Stimulated activated CD4-positive, alpha-beta T cell treated with anti-CD3 and anti-CD28 coated beads, Interleukin-2, amount 100 ng/mL, for 24 hours (primary cell): ENCODE measurements around the gene PDE4D.
"Not testable (repeated sequence)": the region's sequence is repeated elsewhere in the genome, so short reads cannot be mapped to it uniquely, and the experiment has no call there.

Source experiments
- DNase-seq, 2 donors: peaks; one replicate each; pipeline ENCODE4 v3.0.0-alpha.2; 2020

The PDE4D gene

GRCh38 chr5:59090323-59090722, 803.2 kb downstream of the PDE4D start:
- no peak for DNase-seq

DNA sequence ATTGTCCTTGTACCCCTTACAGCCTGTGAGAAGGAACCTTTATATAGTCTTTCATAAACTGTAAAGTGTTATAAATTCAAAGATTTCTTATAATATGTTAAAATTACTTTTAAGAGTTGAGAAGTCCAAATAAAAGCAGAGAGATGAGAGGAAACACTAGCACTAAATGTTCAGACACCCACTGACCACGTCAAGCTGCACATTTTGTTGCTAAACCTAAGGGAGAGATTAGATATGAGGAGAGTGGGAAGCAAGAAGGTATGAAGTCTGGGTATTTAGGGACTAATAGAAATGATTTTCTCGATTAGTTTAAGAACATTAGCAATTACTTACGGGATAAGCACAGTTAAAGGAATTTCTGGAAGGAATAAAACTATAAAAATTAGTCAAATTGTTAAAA, 803.8 kb downstream of the PDE4D start:
- no peak for DNase-seq

DNA sequence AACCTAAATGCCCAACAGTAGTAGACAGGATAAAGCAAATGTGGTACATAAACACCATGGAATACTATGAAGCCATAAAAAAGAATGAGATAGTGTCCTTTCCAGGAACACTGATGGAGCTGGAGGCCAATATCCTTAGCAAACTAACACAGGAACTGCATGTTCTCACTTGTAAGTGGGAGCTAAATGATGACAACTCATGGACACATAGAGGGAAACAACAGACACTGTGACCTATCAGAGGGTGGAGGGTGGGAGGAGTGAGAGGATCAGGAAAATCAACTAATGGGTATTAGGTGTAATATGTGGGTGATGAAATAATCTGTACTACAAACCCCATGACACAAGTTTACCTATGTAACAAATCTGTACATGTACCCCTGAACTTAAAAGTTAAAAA, 805.0 kb downstream of the PDE4D start:
- no peak for DNase-seq

DNA sequence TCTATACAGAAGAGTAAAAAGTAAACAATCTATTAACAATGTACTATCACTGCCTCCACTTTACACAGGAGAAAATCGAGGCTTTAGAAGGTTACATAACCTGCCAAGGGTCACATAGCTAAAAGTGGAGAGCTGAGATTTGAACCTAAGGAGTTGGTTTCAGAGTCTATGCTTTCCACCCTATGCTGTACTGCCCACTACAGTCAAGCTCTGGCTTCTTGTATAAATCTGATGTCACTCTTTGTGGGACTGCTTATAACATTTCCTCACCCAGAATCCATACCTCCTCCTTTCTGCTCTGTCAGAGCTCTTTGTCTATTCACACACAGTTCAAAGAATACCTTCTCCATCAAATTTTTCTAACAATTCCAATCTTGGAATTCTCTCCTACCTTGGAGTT, 807.5 kb downstream of the PDE4D start:
- no peak for DNase-seq

- no peak for DNase-seq
Measured at GRCh38 chr5:59081693-59082092, 811.8 kb downstream of the PDE4D start.

DNA sequence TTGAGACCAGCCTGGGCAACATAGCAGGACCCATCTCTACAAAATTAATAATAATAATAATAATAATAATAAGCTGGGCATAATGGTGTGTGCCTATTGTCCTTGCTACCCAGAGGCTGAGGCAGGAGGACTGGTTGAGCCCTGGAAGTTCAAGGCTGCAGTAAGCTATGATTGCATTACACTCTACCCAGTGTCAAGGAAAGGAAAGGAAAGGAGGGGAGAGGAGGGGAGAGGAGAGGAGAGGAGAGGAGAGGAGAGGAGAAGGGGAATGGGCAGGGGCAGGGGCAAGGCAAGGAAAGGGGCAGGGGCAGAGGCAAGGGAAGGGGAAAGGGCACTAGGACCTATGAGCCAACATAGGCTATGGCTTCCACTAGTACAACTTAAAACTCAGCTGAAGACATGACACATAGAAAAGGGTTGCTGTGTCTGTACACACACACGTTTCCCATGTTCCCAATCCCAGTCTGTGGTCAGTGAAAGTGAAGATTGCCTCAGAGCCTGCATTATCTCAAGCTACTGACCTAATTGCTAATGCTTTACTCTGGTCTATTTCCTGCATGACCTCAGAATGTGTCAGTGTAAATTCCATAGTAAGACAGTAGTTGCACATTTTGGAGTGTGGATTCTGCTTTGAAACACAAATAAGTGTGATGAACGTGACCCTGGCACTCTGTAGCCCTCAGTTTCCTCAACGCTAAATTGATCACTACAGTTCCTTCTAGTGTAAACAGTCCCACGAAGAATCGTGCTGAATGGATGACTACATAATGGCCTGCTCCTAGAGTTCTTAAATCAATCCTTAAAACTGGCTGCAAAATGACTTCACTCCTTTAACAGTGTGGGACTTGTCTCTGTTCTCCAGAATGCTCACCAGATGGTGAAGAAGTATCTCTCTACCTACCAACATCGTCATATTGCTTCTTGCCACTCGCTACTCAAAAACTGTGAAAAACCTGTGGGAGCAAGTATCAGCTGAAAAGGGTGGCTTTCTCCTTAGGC, 813.6 kb downstream of the PDE4D start:
- no peak for DNase-seq

- no peak for DNase-seq
Measured at GRCh38 chr5:59071755-59072549, 821.6 kb downstream of the PDE4D start.

- DNase-seq, result no peak
Measured at GRCh38 chr5:59069438-59070079, 824.0 kb downstream of the PDE4D start.

GRCh38 chr5:59067956-59068656, 825.4 kb downstream of the PDE4D start:
- DNase-seq, result no peak

- DNase-seq, result no peak
Measured at GRCh38 chr5:59066367-59067163, 827.0 kb downstream of the PDE4D start.

DNA sequence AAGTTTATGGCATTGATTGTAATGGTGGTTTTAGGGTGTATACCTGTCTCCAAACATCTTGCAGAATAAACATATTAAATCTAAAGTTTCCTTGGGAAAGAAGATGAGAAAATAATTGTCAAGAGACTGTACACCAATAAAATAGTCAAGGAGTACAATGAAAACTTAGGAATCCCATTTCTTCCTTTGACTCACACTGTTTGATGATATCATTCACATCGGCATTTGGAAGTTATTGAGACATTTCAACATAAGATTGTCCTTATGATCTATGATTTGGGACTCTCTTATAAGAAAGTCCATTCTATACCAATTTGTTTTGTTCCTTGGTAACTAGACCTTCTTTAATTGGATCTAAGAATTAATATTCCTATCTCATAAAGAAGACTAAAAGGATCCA, 828.0 kb downstream of the PDE4D start:
- no peak for DNase-seq

DNA sequence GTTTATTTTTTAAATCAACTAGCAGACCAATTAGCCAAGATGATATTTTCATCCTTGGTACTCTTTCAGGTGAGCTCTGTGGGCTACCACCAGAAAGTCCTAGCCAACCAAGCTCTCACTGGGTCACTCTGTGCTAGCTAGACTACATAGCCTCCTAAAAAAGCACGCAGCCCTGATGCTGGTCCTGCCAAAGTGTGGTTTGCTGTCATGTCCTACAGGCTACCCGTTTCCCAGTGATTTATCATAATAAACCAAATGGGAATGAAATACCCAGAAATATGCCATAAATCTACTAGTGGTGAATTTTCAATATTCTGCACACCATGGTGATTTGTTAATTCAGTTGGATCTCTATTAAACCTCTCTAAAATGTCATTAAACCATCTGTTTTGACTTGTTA, 829.2 kb downstream of the PDE4D start:
- DNase-seq, result no peak

GRCh38 chr5:59062986-59063683, 830.4 kb downstream of the PDE4D start:
- DNase-seq, result no peak

- DNase-seq, result no peak
Measured at GRCh38 chr5:59061377-59061776, 832.1 kb downstream of the PDE4D start.

- no peak for DNase-seq
Measured at GRCh38 chr5:59058969-59059687, 834.4 kb downstream of the PDE4D start.

GRCh38 chr5:59058237-59058636, 835.3 kb downstream of the PDE4D start:
- no peak for DNase-seq

DNA sequence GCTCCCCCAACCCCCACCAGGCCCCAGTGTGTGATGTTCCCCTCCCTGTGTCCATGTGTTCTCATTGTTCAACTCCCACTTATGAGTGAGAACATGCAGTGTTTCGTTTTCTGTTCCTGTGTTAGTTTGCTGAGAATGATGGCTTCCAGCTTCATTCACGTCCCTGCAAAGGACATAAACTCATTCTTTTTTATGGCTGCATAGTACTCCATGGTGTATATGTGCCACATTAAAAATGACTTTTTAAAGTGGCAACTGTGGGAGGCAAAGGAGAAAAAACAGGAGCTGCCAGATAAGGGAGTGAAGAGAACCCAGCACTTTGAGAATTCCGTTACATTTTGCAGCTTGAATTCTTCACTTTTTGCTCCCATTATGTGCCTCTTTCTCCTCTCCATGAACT, 836.9 kb downstream of the PDE4D start:
- DNase-seq, result not testable (repeated sequence)

GRCh38 chr5:59055745-59056448, 837.6 kb downstream of the PDE4D start:
- no peak for DNase-seq

GRCh38 chr5:59054963-59055528, 838.5 kb downstream of the PDE4D start:
- no peak for DNase-seq
